Activated T-cell treated with anti-CD3 and anti-CD28 coated beads for 24 hours (primary cell): Measurements from ENCODE around the gene OR2T5.
"Not testable (repeated sequence)": the region's sequence is repeated elsewhere in the genome, so short reads cannot be mapped to it uniquely, and the experiment has no call there.

Experiments
- DNase-seq: peaks from one replicate; pipeline ENCODE4 v3.0.0-alpha.2; 2020; ENCODE audit warnings: low read depth

The OR2T5 gene

GRCh38 chr1:248507773-248508172 lies 19.4 kb downstream of the OR2T5 start, which contains the start of gene OR2G6:
TSS of gene OR2G6 (plus strand) at chr1:248508073. CDS start at chr1:248521647, 13,574 bp downstream.
- not testable (repeated sequence) for DNase-seq

GRCh38 chr1:248510217-248510616 lies 21.8 kb downstream of the OR2T5 start:
- DNase-seq, result not testable (repeated sequence)

- DNase-seq, result no peak
Measured at GRCh38 chr1:248521856-248522255, 33.5 kb downstream of the OR2T5 start.

- DNase-seq, result not testable (repeated sequence)
Measured at GRCh38 chr1:248537449-248537848, 49.1 kb downstream of the OR2T5 start.
